DOHH2 (cell line): ENCODE results near the gene SRGAP3.

ENCODE experiments used
- H3F3A ChIP-seq: fragments of 200-600 bp; sonication (generic), shearing (Covaris generic); 2 replicates; pipeline ENCODE4 v1.6.0; 2016; ENCODE audit warnings: antibody characterized with exemption, mild to moderate bottlenecking; ENCODE audit not compliant: control insufficient read depth, insufficient read depth
- H3K27ac ChIP-seq: fragments of 200-600 bp; sonication (generic); 2 replicates; pipeline ENCODE4 v1.5.1; 2014; ENCODE audit warnings: low read depth, mild to moderate bottlenecking, low read length, moderate library complexity
- H3K27me3 ChIP-seq: fragments of 200-600 bp; sonication (generic); 2 replicates; pipeline ENCODE4 v1.6.1; 2014; ENCODE audit warnings: mild to moderate bottlenecking, low read length, mixed read lengths; ENCODE audit not compliant: control insufficient read depth
- H3K36me3 ChIP-seq: fragments of 200-600 bp; sonication (generic); 2 replicates; pipeline ENCODE4 v1.6.1; 2014; ENCODE audit warnings: mild to moderate bottlenecking, low read length, moderate library complexity, mixed read lengths; ENCODE audit not compliant: control insufficient read depth
- H3K4me1 ChIP-seq: fragments of 200-600 bp; sonication (generic); 2 replicates; pipeline ENCODE4 v1.6.1; 2014; ENCODE audit warnings: mild to moderate bottlenecking, low read length, mixed read lengths; ENCODE audit not compliant: control insufficient read depth
- H3K4me2 ChIP-seq: fragments of 200-600 bp; sonication (generic); 2 replicates; pipeline ENCODE4 v1.6.0; 2014; ENCODE audit warnings: mild to moderate bottlenecking, low read length, moderate library complexity
- H3K4me3 ChIP-seq: fragments of 200-600 bp; sonication (generic); 2 replicates; pipeline ENCODE4 v1.5.1; 2014; ENCODE audit warnings: mild to moderate bottlenecking, low read length, mixed read lengths
- H3K79me2 ChIP-seq: fragments of 200-600 bp; sonication (generic); 2 replicates; pipeline ENCODE4 v1.6.1; 2014; ENCODE audit warnings: mild to moderate bottlenecking, low read length, mixed read lengths; ENCODE audit not compliant: control insufficient read depth
- H3K9me2 ChIP-seq: fragments of 200-600 bp; sonication (generic); replicated peaks from 2 replicates; pipeline ENCODE4 v1.6.1; 2014; ENCODE audit warnings: mild to moderate bottlenecking, low read length, mixed read lengths; ENCODE audit not compliant: control insufficient read depth
- H3K9me3 ChIP-seq: fragments of 200-600 bp; sonication (generic); 2 replicates; pipeline ENCODE4 v1.6.1; 2014; ENCODE audit warnings: antibody characterized with exemption, low read length, mixed read lengths; ENCODE audit not compliant: control insufficient read depth, insufficient read depth
- H4K20me1 ChIP-seq: fragments of 200-600 bp; sonication (generic); 2 replicates; pipeline ENCODE4 v1.6.0; 2014; ENCODE audit warnings: low read depth, mild to moderate bottlenecking, antibody characterized with exemption, low read length, moderate library complexity; ENCODE audit not compliant: control insufficient read depth, insufficient read depth
- EZH2phosphoT487 ChIP-seq: fragments of 200-600 bp; sonication (generic); IDR thresholded peaks from 2 replicates; pipeline ENCODE4 v1.6.1; 2017; ENCODE audit warnings: borderline replicate concordance, mild to moderate bottlenecking, antibody characterized with exemption, low read length, moderate library complexity, mixed read lengths
- TF ChIP-seq, protein P1 (sequence below): fragments of 200-600 bp; sonication (generic); IDR thresholded peaks from one replicate; pipeline ENCODE4 v1.5.1; 2014; ENCODE audit warnings: antibody characterized with exemption, mild to moderate bottlenecking, low read depth, low read length; ENCODE audit not compliant: poor library complexity, severe bottlenecking

The SRGAP3 gene

DNA sequence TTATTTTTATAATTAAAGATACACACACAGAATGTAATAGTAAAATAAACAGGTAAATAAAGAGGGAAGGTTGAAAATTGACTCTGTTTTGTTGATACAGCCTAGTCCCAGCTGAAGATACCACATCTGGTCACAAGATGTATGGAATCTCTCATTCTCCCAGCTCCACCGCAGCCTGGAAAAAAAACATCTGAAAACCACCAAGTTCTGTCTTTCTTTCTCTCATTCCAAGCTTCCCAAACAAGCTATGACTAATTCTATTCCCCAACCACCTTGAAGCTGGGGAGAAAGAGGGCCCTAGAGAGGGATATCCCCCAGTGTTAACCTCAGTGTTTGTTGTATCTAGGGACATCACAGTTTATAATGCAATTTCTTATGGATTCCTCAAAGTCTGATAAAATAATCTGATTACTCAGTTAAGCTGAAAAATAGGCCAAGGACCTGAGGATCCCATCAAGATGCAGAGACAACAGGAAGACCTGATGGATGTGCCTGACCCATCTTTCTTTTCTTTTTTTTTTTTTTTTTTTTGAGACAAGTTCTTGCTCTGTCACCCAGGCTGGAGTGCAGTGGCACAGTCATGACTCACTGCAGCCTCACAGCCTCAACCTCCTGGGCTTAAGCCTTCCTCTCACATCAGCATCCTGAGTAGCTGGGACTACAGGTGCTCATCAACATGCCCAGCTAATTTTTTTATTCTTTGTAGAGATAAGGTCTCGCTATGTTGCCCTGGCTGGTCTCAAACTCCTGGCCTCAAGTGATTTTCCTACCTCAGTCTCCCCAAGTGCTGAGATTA lies 38.1 kb downstream of the SRGAP3 start:
- Histone ChIP-seq H4K20me1 (no peaks in the 10 kb centered on the region), H3K4me2 (no peak overlapping the region), H3K4me1 (no peaks in the 10 kb centered on the region), H3K9me2 (no peaks in the 10 kb centered on the region), H3K79me2 (no peaks in the 10 kb centered on the region), H3K27ac (no peak overlapping the region), H3F3A (no peaks in the 10 kb centered on the region), H3K4me3 (no peak overlapping the region), H3K27me3 (peaks cover 2% of the 10 kb centered on the region; the same call in 1 of the 2 replicates), H3K9me3 (no peaks in the 10 kb centered on the region), H3K36me3 (no peaks in the 10 kb centered on the region)
- TF ChIP-seq, protein P1, sequence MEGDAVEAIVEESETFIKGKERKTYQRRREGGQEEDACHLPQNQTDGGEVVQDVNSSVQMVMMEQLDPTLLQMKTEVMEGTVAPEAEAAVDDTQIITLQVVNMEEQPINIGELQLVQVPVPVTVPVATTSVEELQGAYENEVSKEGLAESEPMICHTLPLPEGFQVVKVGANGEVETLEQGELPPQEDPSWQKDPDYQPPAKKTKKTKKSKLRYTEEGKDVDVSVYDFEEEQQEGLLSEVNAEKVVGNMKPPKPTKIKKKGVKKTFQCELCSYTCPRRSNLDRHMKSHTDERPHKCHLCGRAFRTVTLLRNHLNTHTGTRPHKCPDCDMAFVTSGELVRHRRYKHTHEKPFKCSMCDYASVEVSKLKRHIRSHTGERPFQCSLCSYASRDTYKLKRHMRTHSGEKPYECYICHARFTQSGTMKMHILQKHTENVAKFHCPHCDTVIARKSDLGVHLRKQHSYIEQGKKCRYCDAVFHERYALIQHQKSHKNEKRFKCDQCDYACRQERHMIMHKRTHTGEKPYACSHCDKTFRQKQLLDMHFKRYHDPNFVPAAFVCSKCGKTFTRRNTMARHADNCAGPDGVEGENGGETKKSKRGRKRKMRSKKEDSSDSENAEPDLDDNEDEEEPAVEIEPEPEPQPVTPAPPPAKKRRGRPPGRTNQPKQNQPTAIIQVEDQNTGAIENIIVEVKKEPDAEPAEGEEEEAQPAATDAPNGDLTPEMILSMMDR = no peak
- TF ChIP-seq EZH2phosphoT487 = no peak

DNA sequence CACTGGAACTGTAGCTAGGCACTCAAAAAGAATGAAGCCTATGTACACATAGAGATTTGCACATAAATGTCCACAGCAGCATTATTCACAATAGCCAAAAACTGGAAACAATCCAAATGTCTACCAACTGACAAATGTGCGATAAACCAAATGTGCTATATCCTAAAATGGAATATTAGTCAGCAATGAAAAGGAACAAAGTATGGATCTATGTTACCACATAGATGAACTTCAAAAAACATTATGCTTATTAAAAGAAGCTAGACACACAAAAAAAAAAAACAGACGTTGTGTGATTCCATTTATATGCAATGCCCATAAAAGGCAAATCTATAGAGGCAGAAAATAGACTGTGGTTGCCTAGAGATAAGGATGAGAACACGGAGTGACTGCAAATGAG lies 39.7 kb downstream of the SRGAP3 start:
- Histone ChIP-seq H3F3A (no peaks in the 10 kb centered on the region), H3K79me2 (no peaks in the 10 kb centered on the region), H3K27me3 (peaks cover 6% of the 10 kb centered on the region; the same call in 1 of the 2 replicates), H3K4me2 (no peak overlapping the region), H3K4me3 (no peak overlapping the region), H3K27ac (no peak overlapping the region), H3K9me2 (no peaks in the 10 kb centered on the region), H4K20me1 (no peaks in the 10 kb centered on the region), H3K4me1 (no peaks in the 10 kb centered on the region), H3K36me3 (no peaks in the 10 kb centered on the region), H3K9me3 (no peaks in the 10 kb centered on the region)
- TF ChIP-seq, protein P1 = no peak
- TF ChIP-seq EZH2phosphoT487 = no peak

DNA sequence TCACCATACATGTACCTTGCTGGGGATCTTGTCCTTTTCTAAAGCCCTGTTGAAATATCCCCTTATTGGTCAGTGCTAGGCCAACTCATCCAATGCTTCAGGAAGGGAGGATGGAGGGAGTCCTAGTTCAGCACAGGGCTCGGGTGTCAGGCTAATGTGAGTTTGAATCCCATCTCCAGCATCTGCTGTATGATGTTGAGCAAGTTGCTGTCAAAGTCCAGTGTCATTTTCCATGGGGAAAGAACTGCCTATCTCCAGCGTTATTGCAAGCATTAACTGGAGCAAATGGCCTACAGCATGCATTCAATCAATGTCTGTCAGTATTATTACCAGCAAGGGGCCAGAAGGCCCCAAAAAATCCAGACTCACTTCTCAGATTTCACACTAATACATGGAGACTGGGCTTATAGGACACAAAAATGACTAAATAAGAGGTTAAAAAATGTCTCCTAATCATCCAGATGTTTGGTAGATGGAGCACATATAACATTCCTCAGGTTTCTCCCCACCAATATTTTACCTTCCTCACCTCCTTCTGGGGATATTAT lies 40.8 kb downstream of the SRGAP3 start:
- Histone ChIP-seq H3K36me3 (no peaks in the 10 kb centered on the region), H3K79me2 (no peaks in the 10 kb centered on the region), H3K4me2 (no peak overlapping the region), H3K4me1 (no peaks in the 10 kb centered on the region), H4K20me1 (no peaks in the 10 kb centered on the region), H3K9me2 (no peaks in the 10 kb centered on the region), H3F3A (no peaks in the 10 kb centered on the region), H3K9me3 (no peaks in the 10 kb centered on the region), H3K4me3 (no peak overlapping the region), H3K27me3 (peaks cover 6% of the 10 kb centered on the region; the same call in 1 of the 2 replicates), H3K27ac (no peak overlapping the region)
- TF ChIP-seq, protein P1 = no peak
- no peak for TF ChIP-seq EZH2phosphoT487
